GM06990 (cell line): ENCODE data around the gene IFNA1.

Source experiments
- DNase-seq: peaks from one replicate; pipeline ENCODE4 v3.0.0-alpha.2; 2011; ENCODE audit not compliant: insufficient read length; ENCODE audit errors: extremely low read depth
- H3K27me3 ChIP-seq: replicated peaks from 2 replicates; pipeline ENCODE4 v1.6.0; 2011; ENCODE audit warnings: low read length; ENCODE audit not compliant: control insufficient read depth, insufficient read depth
- H3K36me3 ChIP-seq: 2 replicates; pipeline ENCODE4 v1.5.1; 2011; ENCODE audit warnings: low read length; ENCODE audit not compliant: control insufficient read depth, insufficient read depth
- H3K4me3 ChIP-seq: replicated peaks from 2 replicates; pipeline ENCODE4 v1.5.1; 2011; ENCODE audit warnings: low read depth, mild to moderate bottlenecking, control low read depth, low read length
- CTCF ChIP-seq: IDR thresholded peaks from 2 replicates; pipeline ENCODE4 v1.5.1; 2011; ENCODE audit warnings: low read length, control low read depth, mild to moderate bottlenecking, inconsistent platforms; ENCODE audit not compliant: insufficient read depth, poor library complexity, severe bottlenecking

IFNA1 gene

DNA sequence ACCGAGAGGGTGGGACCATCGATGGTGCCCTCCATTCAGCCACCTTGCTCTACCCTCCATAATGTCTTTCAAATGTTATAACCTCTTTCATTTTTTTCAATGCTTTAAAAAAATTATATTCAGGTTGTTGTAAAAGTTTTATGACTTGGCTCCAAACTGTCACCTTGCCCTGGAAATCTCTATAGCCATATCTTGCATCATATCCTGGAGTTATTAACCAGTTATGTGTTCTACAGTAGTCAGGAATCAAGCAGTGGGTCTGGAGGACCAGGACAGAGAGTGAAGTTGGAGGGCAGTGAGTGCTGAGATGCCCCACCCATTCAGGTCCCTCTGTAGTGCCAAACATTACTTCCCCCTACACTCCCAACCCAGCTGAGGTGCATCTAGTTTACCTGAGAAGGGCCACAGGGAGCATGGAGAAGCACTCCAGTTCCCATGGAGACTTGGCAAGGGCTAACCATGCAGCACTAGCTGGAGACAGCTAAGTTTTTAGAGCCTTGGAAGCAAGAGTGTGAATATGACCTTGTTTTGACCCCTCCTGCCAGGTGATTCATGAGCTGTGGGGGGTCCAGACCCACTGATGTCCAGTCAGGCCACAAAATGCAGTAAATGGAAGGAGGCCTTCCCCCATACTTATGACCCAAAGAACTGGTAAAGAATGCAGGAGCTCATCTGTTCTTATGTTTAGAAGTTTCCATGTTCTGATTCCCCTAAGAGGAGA lies 25.9 kb upstream of the IFNA1 start:
- H3K4me3 ChIP-seq = no peak overlapping the region
- no peaks in the 10 kb centered on the region for H3K27me3 ChIP-seq
- DNase-seq = no peak
- TF ChIP-seq CTCF = no peak
- H3K36me3 ChIP-seq = no peaks in the 10 kb centered on the region

DNA sequence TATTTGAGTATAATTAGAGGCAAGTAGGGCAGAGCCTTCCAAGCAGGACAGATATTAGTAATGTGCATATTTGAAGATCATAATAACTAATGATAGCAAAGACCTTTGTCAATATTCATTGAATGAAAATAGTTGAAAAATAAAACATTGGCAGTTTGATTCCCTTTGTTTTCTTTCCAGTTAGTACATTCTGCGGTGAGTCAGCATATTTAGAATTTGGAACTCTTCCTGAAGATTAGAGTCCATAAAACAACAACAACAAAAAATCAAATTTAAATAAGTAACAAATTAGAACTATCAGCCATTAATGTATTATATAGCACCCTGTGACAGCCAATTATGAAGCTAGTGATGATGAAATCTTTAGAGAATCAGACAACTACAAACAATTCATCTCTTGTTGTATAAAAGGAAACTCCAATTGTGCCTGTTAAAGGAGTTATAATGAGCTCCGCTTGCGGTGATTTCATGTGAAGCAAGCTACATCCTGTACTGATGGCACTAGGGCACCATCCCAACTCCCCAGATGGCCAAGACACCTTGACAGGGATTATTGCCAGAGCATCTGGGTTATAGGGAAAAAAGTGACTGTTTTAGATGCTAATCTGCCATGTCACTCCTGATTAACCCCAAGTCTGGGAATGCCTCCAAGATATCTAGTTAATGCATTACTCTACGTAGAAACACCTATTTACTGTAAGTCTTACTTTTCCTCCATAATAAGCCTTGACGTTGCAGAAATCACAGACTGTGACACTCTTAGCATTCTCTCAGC lies 24.6 kb upstream of the IFNA1 start:
- TF ChIP-seq CTCF = no peak
- no peaks in the 10 kb centered on the region for H3K36me3 ChIP-seq
- no peak for DNase-seq

DNA sequence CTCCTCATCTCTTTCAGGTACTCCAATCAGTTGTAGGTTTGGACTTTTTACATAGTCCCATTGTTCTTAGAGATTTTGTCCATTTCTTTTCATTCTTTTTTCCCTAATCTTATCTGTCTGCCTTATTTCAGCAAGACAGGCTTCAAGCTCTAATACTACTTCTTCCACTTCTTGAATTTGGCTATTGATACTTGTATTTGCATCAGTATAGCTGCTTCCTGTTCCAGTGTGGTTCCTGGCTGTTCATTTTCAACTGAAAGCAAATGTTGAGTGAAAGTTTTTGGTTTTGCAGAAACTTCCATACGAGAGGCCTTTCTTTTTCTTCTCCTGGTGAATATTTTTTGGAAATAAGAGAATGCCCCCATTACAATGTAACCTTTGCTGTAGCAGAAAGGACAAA lies 12.0 kb upstream of the IFNA1 start:
- Histone ChIP-seq H3K4me3 (no peak overlapping the region), H3K36me3 (no peaks in the 10 kb centered on the region), H3K27me3 (no peaks in the 10 kb centered on the region)
- TF ChIP-seq CTCF = no peak
- DNase-seq = no peak

More for the DNA sequence above, 24.6 kb upstream of the IFNA1 start:
- Histone ChIP-seq H3K4me3 (no peak overlapping the region), H3K27me3 (no peaks in the 10 kb centered on the region)

GRCh38 chr9:21429191-21429590 lies 11.0 kb upstream of the IFNA1 start:
- H3K27me3 ChIP-seq = no peaks in the 10 kb centered on the region

DNA sequence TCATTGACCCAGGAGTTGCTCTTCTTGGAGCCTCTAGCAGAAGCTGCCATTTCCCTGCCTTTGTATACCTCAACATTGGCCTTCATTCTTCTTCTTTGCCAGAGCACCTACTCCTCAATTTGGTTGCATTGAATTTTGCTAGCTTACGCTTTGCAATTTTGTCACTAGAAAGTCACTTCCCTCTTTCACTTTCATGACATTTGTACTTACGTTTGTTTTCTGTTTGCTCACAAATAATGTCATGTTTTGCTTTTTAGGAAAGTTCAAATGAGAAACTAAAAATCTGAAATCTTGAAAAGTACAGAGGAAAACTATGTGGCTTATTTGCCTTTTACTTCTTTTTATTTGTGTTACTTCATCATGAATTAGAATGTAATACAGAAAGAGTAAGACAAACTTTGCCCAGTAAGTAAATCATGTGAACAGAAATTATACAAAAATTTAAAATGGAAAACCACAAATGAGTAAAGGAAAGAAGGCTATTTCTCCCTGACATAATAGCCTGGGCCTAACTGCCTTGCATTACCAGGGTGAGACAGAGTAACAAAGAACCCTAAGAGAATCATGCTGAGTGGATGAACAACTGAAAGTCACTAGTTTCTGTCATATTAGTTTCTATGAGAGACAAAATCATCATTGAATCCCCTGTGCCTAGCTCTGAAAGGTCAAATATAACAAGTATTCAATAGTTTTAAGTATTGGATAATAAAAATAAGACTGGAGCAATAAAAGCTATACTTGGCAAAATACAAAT lies 7.4 kb upstream of the IFNA1 start:
- Histone ChIP-seq H3K27me3 (no peaks in the 10 kb centered on the region), H3K36me3 (no peaks in the 10 kb centered on the region), H3K4me3 (no peak overlapping the region)
- no peak for TF ChIP-seq CTCF
- DNase-seq = peak; percentile 22

More at GRCh38 chr9:21429191-21429590, 11.0 kb upstream of the IFNA1 start:
- Histone ChIP-seq H3K4me3 (no peak overlapping the region), H3K36me3 (no peaks in the 10 kb centered on the region)
- no peak for TF ChIP-seq CTCF
- DNase-seq = no peak
